H9 (cell line): ENCODE results near the gene NPBWR2. TPM values are rescaled to one million over a fixed set of nuclear protein-coding genes. Genes with fewer than 3 reads are reported as not detected.

ENCODE experiments used
- DNase-seq: peaks from one replicate; pipeline ENCODE4 v3.0.0-alpha.2; 2017
- H2AFZ ChIP-seq: one replicate; pipeline ENCODE4 v1.6.1; 2013; ENCODE audit warnings: mild to moderate bottlenecking, low read length, control low read depth, moderate library complexity
- H2AK5ac ChIP-seq: 2 replicates; pipeline ENCODE4 v1.6.1; 2013; ENCODE audit warnings: low read length, control low read depth, mixed read lengths; ENCODE audit not compliant: insufficient read length
- H2BK120ac ChIP-seq: one replicate; pipeline ENCODE4 v1.6.1; 2013; ENCODE audit warnings: low read depth, mild to moderate bottlenecking, low read length, control low read depth, inconsistent platforms; ENCODE audit not compliant: poor library complexity, severe bottlenecking
- H2BK12ac ChIP-seq: 2 replicates; pipeline ENCODE4 v1.6.1; 2013; ENCODE audit warnings: low read length, control low read depth, mixed read lengths, low read depth; ENCODE audit not compliant: insufficient read length
- H2BK15ac ChIP-seq: 2 replicates; pipeline ENCODE4 v1.6.1; 2013; ENCODE audit warnings: low read depth, low read length, control low read depth
- H2BK20ac ChIP-seq: one replicate; pipeline ENCODE4 v1.6.1; 2013; ENCODE audit warnings: low read depth, mild to moderate bottlenecking, low read length, control low read depth, inconsistent platforms; ENCODE audit not compliant: poor library complexity, severe bottlenecking
- H2BK5ac ChIP-seq: 2 replicates; pipeline ENCODE4 v1.6.1; 2013; ENCODE audit warnings: low read length, control low read depth, mixed read lengths; ENCODE audit not compliant: insufficient read length
- H3K14ac ChIP-seq: 2 replicates; pipeline ENCODE4 v1.6.1; 2013; ENCODE audit warnings: low read length, control low read depth; ENCODE audit not compliant: insufficient read depth
- H3K18ac ChIP-seq: 2 replicates; pipeline ENCODE4 v1.6.1; 2013; ENCODE audit warnings: low read depth, mild to moderate bottlenecking, mixed read lengths, low read length, control low read depth; ENCODE audit not compliant: insufficient read length
- H3K23ac ChIP-seq: 2 replicates; pipeline ENCODE4 v1.6.1; 2013; ENCODE audit warnings: low read length, control low read depth, mixed read lengths, low read depth; ENCODE audit not compliant: insufficient read length
- H3K23me2 ChIP-seq: 2 replicates; pipeline ENCODE4 v1.6.1; 2013; ENCODE audit warnings: low read depth, mild to moderate bottlenecking, mixed read lengths, low read length, control low read depth; ENCODE audit not compliant: insufficient read length, poor library complexity, severe bottlenecking
- H3K27ac ChIP-seq: 2 replicates; pipeline ENCODE4 v1.5.1; 2013; ENCODE audit warnings: low read length, control low read depth, mixed read lengths, low read depth; ENCODE audit not compliant: insufficient read length
- H3K27me3 ChIP-seq: 2 replicates; pipeline ENCODE4 v1.6.1; 2013; ENCODE audit warnings: low read length, control low read depth, inconsistent platforms; ENCODE audit not compliant: insufficient read depth
- H3K4ac ChIP-seq: 2 replicates; pipeline ENCODE4 v1.6.1; 2013; ENCODE audit warnings: low read depth, mild to moderate bottlenecking, control low read depth, inconsistent platforms, low read length, moderate library complexity
- H3K4me1 ChIP-seq: 2 replicates; pipeline ENCODE4 v1.6.1; 2013; ENCODE audit warnings: low read length, control low read depth, inconsistent platforms; ENCODE audit not compliant: insufficient read depth
- H3K4me2 ChIP-seq: 2 replicates; pipeline ENCODE4 v1.6.1; 2013; ENCODE audit warnings: low read length, control low read depth, mixed read lengths; ENCODE audit not compliant: insufficient read length, insufficient read depth
- H3K56ac ChIP-seq: 2 replicates; pipeline ENCODE4 v1.6.1; 2013; ENCODE audit warnings: low read depth, mild to moderate bottlenecking, mixed read lengths, low read length, control low read depth; ENCODE audit not compliant: insufficient read length
- H3K79me1 ChIP-seq: 2 replicates; pipeline ENCODE4 v1.6.1; 2013; ENCODE audit warnings: low read depth, mild to moderate bottlenecking, moderate library complexity, low read length, control low read depth, inconsistent platforms; ENCODE audit not compliant: insufficient read depth, poor library complexity, severe bottlenecking
- H3K79me2 ChIP-seq: 2 replicates; pipeline ENCODE4 v1.6.1; 2013; ENCODE audit warnings: low read length, control low read depth, inconsistent platforms; ENCODE audit not compliant: insufficient read depth
- H3K9ac ChIP-seq: 2 replicates; pipeline ENCODE4 v1.6.1; 2013; ENCODE audit warnings: low read length, control low read depth, mixed read lengths; ENCODE audit not compliant: insufficient read length; ENCODE audit errors: extremely low read depth
- H3K9me3 ChIP-seq: one replicate; pipeline ENCODE4 v1.6.1; 2013; ENCODE audit warnings: low read depth, low read length, inconsistent platforms; ENCODE audit not compliant: control insufficient read depth
- H3T11ph ChIP-seq: one replicate; pipeline ENCODE4 v1.6.1; 2013; ENCODE audit warnings: mild to moderate bottlenecking, low read length, control low read depth, inconsistent platforms
- H4K20me1 ChIP-seq: one replicate; pipeline ENCODE4 v1.6.1; 2013; ENCODE audit not compliant: control insufficient read depth, insufficient read length, insufficient read depth
- H4K5ac ChIP-seq: 2 replicates; pipeline ENCODE4 v1.6.1; 2013; ENCODE audit warnings: low read depth, mild to moderate bottlenecking, mixed read lengths, low read length, control low read depth; ENCODE audit not compliant: insufficient read length
- H4K8ac ChIP-seq: replicated peaks from 2 replicates; pipeline ENCODE4 v1.6.1; 2013; ENCODE audit warnings: low read length, control low read depth, mixed read lengths, low read depth; ENCODE audit not compliant: insufficient read length
- H4K91ac ChIP-seq: 2 replicates; pipeline ENCODE4 v1.6.1; 2013; ENCODE audit warnings: low read depth, mild to moderate bottlenecking, moderate library complexity, mixed read lengths, low read length, control low read depth; ENCODE audit not compliant: insufficient read length
- H3K27ac Mint-ChIP-seq, 3 experiments: 2 replicates in 2 of 3; 3 replicates in 1 of 3; pipeline ENCODE4 v1.8.0; 2020 to 2021; ENCODE audit warnings: mixed read lengths in 3 of 3, mild to moderate bottlenecking in 1 of 3, moderate library complexity in 1 of 3
- H3K27me3 Mint-ChIP-seq: 2 replicates; pipeline ENCODE4 v1.8.0; 2021; ENCODE audit warnings: low read depth, mild to moderate bottlenecking, moderate library complexity, mixed read lengths
- H3K36me3 Mint-ChIP-seq, 3 experiments: 2 replicates in 2 of 3; 3 replicates in 1 of 3; pipeline ENCODE4 v1.8.0; 2020 to 2021; ENCODE audit warnings: low read depth in 3 of 3, mixed read lengths in 3 of 3; ENCODE audit not compliant: insufficient read depth in 1 of 3
- H3K4me1 Mint-ChIP-seq, 2 experiments: 2 replicates each; pipeline ENCODE4 v1.8.0; 2020; ENCODE audit warnings: mixed read lengths in 2 of 2
- H3K4me3 Mint-ChIP-seq, 2 experiments: 2 replicates in 1 of 2; 3 replicates in 1 of 2; pipeline ENCODE4 v1.8.0; 2020 to 2021; ENCODE audit warnings: mild to moderate bottlenecking in 2 of 2, mixed read lengths in 2 of 2, moderate library complexity in 1 of 2
- H3K9me3 Mint-ChIP-seq, 2 experiments: 2 replicates in 1 of 2; 3 replicates in 1 of 2; pipeline ENCODE4 v1.8.0; 2020; ENCODE audit warnings: mild to moderate bottlenecking in 2 of 2, mixed read lengths in 2 of 2, moderate library complexity in 1 of 2
- CTCF ChIP-seq: fragments of 200-600 bp; sonication (generic); conservative IDR thresholded peaks from 3 replicates; pipeline ENCODE4 v1.8.0; 2021; ENCODE audit warnings: antibody characterized with exemption, mild to moderate bottlenecking
- WGBS: extraction: QIAGEN DNeasy Blood & Tissue Kit; methylation state at CpG from one replicate; pipeline ENCODE4 v1.1.7; 2013; ENCODE audit warnings: missing lambda C conversion rate, low lambda C conversion rate, mixed read lengths; ENCODE audit not compliant: insufficient read length; ENCODE audit errors: extremely low coverage; 5-methylcytosine and 5-hydroxymethylcytosine counted together
- total RNA-seq: library from RNA; stranded (reverse); gene quantifications from 2 replicates; pipeline ENCODE4 v1.2.1, GENCODE V29; 2021

The NPBWR2 gene
- total RNA-seq, 1 experiment from 2014 or later = not detected

GRCh38 chr20:64155258-64156135 lies 48.1 kb upstream of the NPBWR2 start:
- Histone ChIP-seq H3K79me2 (no peaks in the 10 kb centered on the region), H3K4ac (no peak overlapping the region), H4K8ac (no peak overlapping the region), H3K27ac (no peak overlapping the region), H3K23ac (no peak overlapping the region), H2AFZ (no peak overlapping the region), H2BK12ac (no peak overlapping the region), H3K79me1 (no peaks in the 10 kb centered on the region), H2BK5ac (no peak overlapping the region), H3K9ac (no peak overlapping the region), H4K91ac (no peak overlapping the region), H3K14ac (no peak overlapping the region), H4K5ac (no peak overlapping the region), H3K18ac (no peak overlapping the region), H2AK5ac (no peak overlapping the region), H3K4me1 (peaks cover 4% of the 10 kb centered on the region; the same call in 1 of the 2 replicates), H3K27me3 (no peaks in the 10 kb centered on the region; the same call in 1 of the 2 replicates), H3K56ac (no peak overlapping the region), H3T11ph (no peak overlapping the region), H4K20me1 (no peaks in the 10 kb centered on the region), H2BK20ac (no peak overlapping the region), H2BK120ac (no peak overlapping the region), H3K4me2 (no peak overlapping the region), H3K9me3 (no peaks in the 10 kb centered on the region), H3K23me2 (no peaks in the 10 kb centered on the region), H2BK15ac (no peak overlapping the region)
- H3K27ac Mint-ChIP-seq = peak overlapping the region in 2 of 3 experiments; percentile 57 to 75; a peak in 4 of 7 replicates
- H3K9me3 Mint-ChIP-seq = no peaks in the 10 kb centered on the region
- no peak for DNase-seq
- H3K4me3 Mint-ChIP-seq = no peak overlapping the region
- TF ChIP-seq CTCF = no peak
- peaks cover 9% of the 10 kb centered on the region for H3K27me3 Mint-ChIP-seq
- WGBS = no CpG with 5 or more reads among the region's 22 CpGs
- H3K4me1 Mint-ChIP-seq = peaks cover 43 to 52% of the 10 kb centered on the region in 2 experiments
- H3K36me3 Mint-ChIP-seq = peaks cover 0 to 3% (median 0%) of the 10 kb centered on the region in 3 experiments; a peak in 2 of 7 replicates
